ENCODE results near the gene REC114. TPM values are rescaled to one million over a fixed set of nuclear protein-coding genes. Genes with fewer than 3 reads are reported as not detected.

The REC114 gene
- polyA plus RNA-seq, 1 donor (not counting 4 experiments of a cell fraction or from before 2014, with no cell fraction given), result not detected

- DNase-seq (ENCODE audit: low read depth, low spot score), result no peak
Measured at GRCh38 chr15:73495181-73495580, 52.2 kb downstream of the REC114 start.

GRCh38 chr15:73500696-73501095 lies 57.7 kb downstream of the REC114 start:
- DNase-seq (ENCODE audit: low read depth, low spot score), result no peak
- dilution Hi-C loops (cut with MboI; ENCODE audit: extremely low pct_ligation_motif_present, low sequenced_read_pairs), result no loop called here
- no peaks in the 10 kb centered on the region for H3K79me2 ChIP-seq (ENCODE audit: control insufficient read depth, insufficient read depth, low read length)

More at GRCh38 chr15:73495181-73495580, 52.2 kb downstream of the REC114 start:
- no peaks in the 10 kb centered on the region for H3K4me1 ChIP-seq (ENCODE audit: control insufficient read depth, extremely low read depth, insufficient read depth, low read length)
- H4K20me1 ChIP-seq (ENCODE audit: control insufficient read depth, extremely low read depth, insufficient read depth, low read length), result no peaks in the 10 kb centered on the region
- H3K36me3 ChIP-seq (ENCODE audit: control insufficient read depth in 2 of 2, extremely low read depth in 1 of 2, insufficient read depth in 2 of 2, low read length in 2 of 2), result no peaks in the 10 kb centered on the region
- H3K27me3 ChIP-seq (ENCODE audit: control insufficient read depth, extremely low read depth, insufficient read depth, low read length), result no peaks in the 10 kb centered on the region
- no peak overlapping the region for H3K4me3 ChIP-seq (ENCODE audit: control insufficient read depth in 2 of 3, extremely low read depth in 1 of 3, insufficient read depth in 2 of 3, low read depth in 1 of 3, low read length in 3 of 3)
- TF ChIP-seq, protein P1, sequence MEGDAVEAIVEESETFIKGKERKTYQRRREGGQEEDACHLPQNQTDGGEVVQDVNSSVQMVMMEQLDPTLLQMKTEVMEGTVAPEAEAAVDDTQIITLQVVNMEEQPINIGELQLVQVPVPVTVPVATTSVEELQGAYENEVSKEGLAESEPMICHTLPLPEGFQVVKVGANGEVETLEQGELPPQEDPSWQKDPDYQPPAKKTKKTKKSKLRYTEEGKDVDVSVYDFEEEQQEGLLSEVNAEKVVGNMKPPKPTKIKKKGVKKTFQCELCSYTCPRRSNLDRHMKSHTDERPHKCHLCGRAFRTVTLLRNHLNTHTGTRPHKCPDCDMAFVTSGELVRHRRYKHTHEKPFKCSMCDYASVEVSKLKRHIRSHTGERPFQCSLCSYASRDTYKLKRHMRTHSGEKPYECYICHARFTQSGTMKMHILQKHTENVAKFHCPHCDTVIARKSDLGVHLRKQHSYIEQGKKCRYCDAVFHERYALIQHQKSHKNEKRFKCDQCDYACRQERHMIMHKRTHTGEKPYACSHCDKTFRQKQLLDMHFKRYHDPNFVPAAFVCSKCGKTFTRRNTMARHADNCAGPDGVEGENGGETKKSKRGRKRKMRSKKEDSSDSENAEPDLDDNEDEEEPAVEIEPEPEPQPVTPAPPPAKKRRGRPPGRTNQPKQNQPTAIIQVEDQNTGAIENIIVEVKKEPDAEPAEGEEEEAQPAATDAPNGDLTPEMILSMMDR (optimal IDR thresholded peaks at IDR 0.05 in 1 of 3, IDR thresholded peaks at IDR 0.05 in 1 of 3, conservative IDR thresholded peaks at IDR 0.05 in 1 of 3; ENCODE audit: extremely low read depth in 1 of 3, insufficient read depth in 2 of 3, low read length in 3 of 3), result no peak
- no peak for TF ChIP-seq EZH2 (IDR thresholded peaks at IDR 0.05; ENCODE audit: low read length)
- no peak overlapping the region for H2AFZ ChIP-seq (ENCODE audit: control insufficient read depth, low read length)
- H3K9me3 ChIP-seq (ENCODE audit: control insufficient read depth, low read depth, low read length), result no peaks in the 10 kb centered on the region
- no peak overlapping the region for H3K4me2 ChIP-seq (ENCODE audit: control insufficient read depth, extremely low read depth, insufficient read depth, low read depth, low read length)
- FAIRE-seq, result no peak
- H3K9me1 ChIP-seq (ENCODE audit: control insufficient read depth, extremely low read depth, insufficient read depth, low read length), result no peaks in the 10 kb centered on the region
- H3K79me2 ChIP-seq (ENCODE audit: control insufficient read depth, insufficient read depth, low read length), result no peaks in the 10 kb centered on the region
- H3K27ac ChIP-seq (ENCODE audit: control insufficient read depth, insufficient read depth, low read length), result no peak overlapping the region
- no peak overlapping the region for H3K9ac ChIP-seq (ENCODE audit: control insufficient read depth, extremely low read depth, insufficient read depth, low read length)
- dilution Hi-C loops (cut with MboI; ENCODE audit: extremely low pct_ligation_motif_present, low sequenced_read_pairs), result no loop called here

More at GRCh38 chr15:73500696-73501095, 57.7 kb downstream of the REC114 start:
- no peaks in the 10 kb centered on the region for H3K4me1 ChIP-seq (ENCODE audit: control insufficient read depth, extremely low read depth, insufficient read depth, low read length)
- H3K9ac ChIP-seq (ENCODE audit: control insufficient read depth, extremely low read depth, insufficient read depth, low read length), result no peak overlapping the region
- no peak overlapping the region for H3K27ac ChIP-seq (ENCODE audit: control insufficient read depth, insufficient read depth, low read length)
- no peak for FAIRE-seq
- no peak overlapping the region for H3K4me2 ChIP-seq (ENCODE audit: control insufficient read depth, extremely low read depth, insufficient read depth, low read depth, low read length)
- TF ChIP-seq, protein P1 (optimal IDR thresholded peaks at IDR 0.05 in 1 of 3, IDR thresholded peaks at IDR 0.05 in 1 of 3, conservative IDR thresholded peaks at IDR 0.05 in 1 of 3; ENCODE audit: extremely low read depth in 1 of 3, insufficient read depth in 2 of 3, low read length in 3 of 3), result no peak
- no peak for TF ChIP-seq EZH2 (IDR thresholded peaks at IDR 0.05; ENCODE audit: low read length)
- no peak overlapping the region for H2AFZ ChIP-seq (ENCODE audit: control insufficient read depth, low read length)
- no peak overlapping the region for H3K4me3 ChIP-seq (ENCODE audit: control insufficient read depth in 2 of 3, extremely low read depth in 1 of 3, insufficient read depth in 2 of 3, low read depth in 1 of 3, low read length in 3 of 3)
- no peaks in the 10 kb centered on the region for H3K27me3 ChIP-seq (ENCODE audit: control insufficient read depth, extremely low read depth, insufficient read depth, low read length)
- H3K9me1 ChIP-seq (ENCODE audit: control insufficient read depth, extremely low read depth, insufficient read depth, low read length), result no peaks in the 10 kb centered on the region
- H4K20me1 ChIP-seq (ENCODE audit: control insufficient read depth, extremely low read depth, insufficient read depth, low read length), result no peaks in the 10 kb centered on the region
- no peaks in the 10 kb centered on the region for H3K9me3 ChIP-seq (ENCODE audit: control insufficient read depth, low read depth, low read length)
- no peaks in the 10 kb centered on the region for H3K36me3 ChIP-seq (ENCODE audit: control insufficient read depth in 2 of 2, extremely low read depth in 1 of 2, insufficient read depth in 2 of 2, low read length in 2 of 2)
